Gastroesophageal sphincter (tissue), 3 donors: ENCODE data around the gene ST8SIA4.

ENCODE experiments used
- POLR2A ChIP-seq, 2 donors: fragments of 450-650 bp; IDR thresholded peaks; one replicate each; pipeline ENCODE4 v1.6.1; 2017; ENCODE audit warnings: antibody characterized with exemption in 2 of 2, mild to moderate bottlenecking in 2 of 2, moderate library complexity in 1 of 2
- TF ChIP-seq, protein P1 (sequence below), 4 experiments: fragments of 200-600 bp in 2 of 4; fragments of 450-650 bp in 2 of 4; sonication (generic) in 1 of 4; IDR thresholded peaks; one replicate each; pipeline ENCODE4 v1.5.1; 2017 to 2019; ENCODE audit warnings: antibody characterized with exemption in 4 of 4, mild to moderate bottlenecking in 2 of 4, moderate library complexity in 2 of 4

DNA sequence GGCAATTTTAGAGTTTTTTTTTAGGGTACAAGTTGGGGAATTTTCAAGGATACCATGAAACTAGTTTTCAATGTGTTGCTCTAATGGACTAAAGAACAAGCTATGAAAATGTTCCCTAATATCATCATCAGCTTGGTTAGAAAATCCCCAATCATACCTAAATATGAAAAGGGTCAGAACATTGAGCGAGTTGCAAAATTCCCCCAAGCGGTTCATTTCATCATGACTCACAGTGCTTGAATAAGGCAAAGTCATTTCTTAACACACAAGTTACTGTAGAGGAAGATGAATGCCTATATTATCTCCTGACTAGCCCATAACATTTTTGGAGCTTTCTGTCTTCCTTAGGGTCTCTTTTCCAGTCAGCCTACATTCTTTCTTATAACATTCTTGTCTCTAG lies 62.7 kb downstream of the ST8SIA4 start:
- TF ChIP-seq POLR2A (IDR thresholded peaks at IDR 0.05): no peak
- TF ChIP-seq, protein P1, sequence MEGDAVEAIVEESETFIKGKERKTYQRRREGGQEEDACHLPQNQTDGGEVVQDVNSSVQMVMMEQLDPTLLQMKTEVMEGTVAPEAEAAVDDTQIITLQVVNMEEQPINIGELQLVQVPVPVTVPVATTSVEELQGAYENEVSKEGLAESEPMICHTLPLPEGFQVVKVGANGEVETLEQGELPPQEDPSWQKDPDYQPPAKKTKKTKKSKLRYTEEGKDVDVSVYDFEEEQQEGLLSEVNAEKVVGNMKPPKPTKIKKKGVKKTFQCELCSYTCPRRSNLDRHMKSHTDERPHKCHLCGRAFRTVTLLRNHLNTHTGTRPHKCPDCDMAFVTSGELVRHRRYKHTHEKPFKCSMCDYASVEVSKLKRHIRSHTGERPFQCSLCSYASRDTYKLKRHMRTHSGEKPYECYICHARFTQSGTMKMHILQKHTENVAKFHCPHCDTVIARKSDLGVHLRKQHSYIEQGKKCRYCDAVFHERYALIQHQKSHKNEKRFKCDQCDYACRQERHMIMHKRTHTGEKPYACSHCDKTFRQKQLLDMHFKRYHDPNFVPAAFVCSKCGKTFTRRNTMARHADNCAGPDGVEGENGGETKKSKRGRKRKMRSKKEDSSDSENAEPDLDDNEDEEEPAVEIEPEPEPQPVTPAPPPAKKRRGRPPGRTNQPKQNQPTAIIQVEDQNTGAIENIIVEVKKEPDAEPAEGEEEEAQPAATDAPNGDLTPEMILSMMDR (IDR thresholded peaks at IDR 0.05): no peak
